GM12874 (cell line): ENCODE measurements around the gene GMCL2.

Experiments used
- TF ChIP-seq, protein P1 (sequence below): IDR thresholded peaks from 2 replicates; pipeline ENCODE4 v1.5.1; 2011; ENCODE audit warnings: low read depth, mild to moderate bottlenecking, control low read depth, low read length, moderate library complexity; ENCODE audit not compliant: insufficient read depth

GMCL2 gene

GRCh38 chr5:178218827-178219226 lies 31.7 kb upstream of the GMCL2 start:
- TF ChIP-seq, protein P1, sequence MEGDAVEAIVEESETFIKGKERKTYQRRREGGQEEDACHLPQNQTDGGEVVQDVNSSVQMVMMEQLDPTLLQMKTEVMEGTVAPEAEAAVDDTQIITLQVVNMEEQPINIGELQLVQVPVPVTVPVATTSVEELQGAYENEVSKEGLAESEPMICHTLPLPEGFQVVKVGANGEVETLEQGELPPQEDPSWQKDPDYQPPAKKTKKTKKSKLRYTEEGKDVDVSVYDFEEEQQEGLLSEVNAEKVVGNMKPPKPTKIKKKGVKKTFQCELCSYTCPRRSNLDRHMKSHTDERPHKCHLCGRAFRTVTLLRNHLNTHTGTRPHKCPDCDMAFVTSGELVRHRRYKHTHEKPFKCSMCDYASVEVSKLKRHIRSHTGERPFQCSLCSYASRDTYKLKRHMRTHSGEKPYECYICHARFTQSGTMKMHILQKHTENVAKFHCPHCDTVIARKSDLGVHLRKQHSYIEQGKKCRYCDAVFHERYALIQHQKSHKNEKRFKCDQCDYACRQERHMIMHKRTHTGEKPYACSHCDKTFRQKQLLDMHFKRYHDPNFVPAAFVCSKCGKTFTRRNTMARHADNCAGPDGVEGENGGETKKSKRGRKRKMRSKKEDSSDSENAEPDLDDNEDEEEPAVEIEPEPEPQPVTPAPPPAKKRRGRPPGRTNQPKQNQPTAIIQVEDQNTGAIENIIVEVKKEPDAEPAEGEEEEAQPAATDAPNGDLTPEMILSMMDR = no peak

GRCh38 chr5:178218237-178218776 lies 31.1 kb upstream of the GMCL2 start:
- TF ChIP-seq, protein P1 = no peak

- TF ChIP-seq, protein P1 = no peak
Measured at GRCh38 chr5:178216779-178217178, 29.6 kb upstream of the GMCL2 start.

DNA sequence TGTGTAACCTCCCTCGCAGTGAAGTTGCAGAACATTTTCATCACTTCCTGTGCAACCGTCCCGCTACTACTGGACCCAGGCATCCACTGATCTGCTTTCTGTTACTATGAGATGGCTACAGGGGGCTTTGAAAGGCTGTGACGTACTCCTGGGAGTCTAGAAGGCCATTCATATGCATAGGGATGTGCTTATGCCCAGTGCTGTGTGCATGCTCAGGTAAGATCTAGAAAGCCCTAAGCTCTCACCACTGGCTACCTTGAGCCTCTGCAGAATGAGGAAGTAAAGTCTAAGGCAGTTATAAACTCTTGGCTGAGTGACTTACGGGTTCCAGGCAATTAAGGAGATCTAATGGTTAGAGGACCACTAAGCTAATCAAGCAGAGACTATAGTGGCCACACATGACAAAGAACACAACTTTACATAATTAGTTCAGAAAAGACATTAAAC lies 28.9 kb upstream of the GMCL2 start:
- TF ChIP-seq, protein P1 = no peak

DNA sequence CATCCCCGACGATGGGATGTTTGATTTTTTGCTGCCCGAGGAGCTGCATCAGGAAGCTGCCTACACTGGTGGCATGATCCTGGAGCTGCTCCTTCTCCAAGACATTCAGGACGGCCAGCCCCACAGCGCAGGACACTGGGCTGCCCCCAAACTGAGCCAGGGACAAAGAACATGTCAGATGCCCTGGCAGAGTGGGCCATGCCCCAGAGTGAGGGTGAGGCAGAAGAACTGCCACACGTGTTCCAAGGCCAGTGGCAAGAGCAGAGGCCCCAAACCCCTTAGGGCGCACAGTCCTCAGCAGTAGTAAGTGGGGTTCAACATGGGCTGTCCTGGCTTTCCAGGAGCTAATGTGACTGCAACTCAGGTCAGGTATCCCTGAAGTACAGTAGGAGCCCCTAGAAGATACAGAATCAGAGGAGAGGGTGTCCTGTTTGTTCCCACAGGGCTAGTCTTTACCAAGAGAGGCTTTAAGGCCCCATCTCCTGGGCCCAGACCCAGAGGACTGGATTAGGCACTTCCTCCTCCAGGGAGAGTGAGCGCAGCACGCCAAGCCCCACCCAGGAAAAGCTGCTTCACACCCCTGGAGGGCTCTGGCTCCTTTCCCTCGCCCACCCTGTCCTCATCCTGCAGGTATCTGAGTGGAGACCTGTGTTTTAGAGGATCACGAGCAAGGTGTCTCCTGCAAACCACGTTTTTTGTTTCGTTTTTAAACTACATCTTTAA lies 28.3 kb upstream of the GMCL2 start:
- TF ChIP-seq, protein P1 = no peak

DNA sequence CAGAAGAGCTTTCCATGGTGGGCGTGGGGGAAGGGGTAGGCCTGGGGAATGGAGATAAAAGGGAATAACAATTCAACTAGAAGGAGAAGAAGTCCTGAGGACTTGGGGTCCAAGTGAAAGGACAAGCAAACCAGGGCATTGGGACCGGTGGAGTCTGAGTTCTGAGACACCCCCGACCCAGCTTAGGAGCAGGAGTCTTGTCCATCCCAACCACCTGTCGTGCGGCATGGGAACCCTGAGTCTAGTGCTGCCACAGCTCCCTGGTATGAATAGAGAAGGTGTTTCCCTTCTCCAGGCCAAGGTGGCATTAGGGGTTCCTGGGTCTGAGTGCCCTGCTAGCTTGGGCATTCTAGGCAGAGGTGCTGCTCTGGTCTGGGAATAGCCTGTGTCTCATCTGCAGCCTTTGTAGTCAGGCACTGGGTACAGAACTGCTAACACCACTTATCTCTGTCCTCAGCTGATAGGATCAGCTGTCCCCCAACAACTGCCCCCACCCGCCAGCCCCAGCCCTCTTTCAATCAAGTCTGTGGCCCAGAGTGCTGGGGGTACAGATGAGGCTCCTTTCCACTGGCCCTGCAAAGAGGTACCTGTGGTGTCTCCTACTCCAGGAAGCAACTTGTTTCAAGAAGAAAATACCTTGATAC lies 27.1 kb upstream of the GMCL2 start:
- TF ChIP-seq, protein P1 = no peak

DNA sequence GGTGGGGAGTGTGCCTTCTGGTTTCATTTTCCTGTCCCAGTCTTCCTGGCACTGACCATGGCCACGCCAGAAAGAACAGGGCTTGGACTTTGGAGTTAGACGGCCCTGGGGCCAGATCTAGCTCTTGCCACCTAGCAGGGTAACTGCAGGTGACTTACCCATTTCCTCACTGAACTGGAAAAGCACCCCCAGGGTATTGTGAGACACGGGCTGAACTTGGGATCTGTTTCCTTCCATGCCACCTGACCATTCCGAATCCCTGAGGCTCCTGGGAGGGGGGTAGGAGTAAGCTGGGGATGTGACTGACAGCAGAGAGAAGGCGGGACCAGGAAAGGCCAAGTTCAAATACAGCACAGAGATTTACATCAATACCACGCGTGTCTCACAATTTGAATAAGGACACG lies 26.6 kb upstream of the GMCL2 start:
- TF ChIP-seq, protein P1 = no peak
